Measurements from ENCODE around the gene RFC4.
"Not testable (repeated sequence)": the region's sequence is repeated elsewhere in the genome, so short reads cannot be mapped to it uniquely, and the experiment has no call there.

The RFC4 gene

DNA sequence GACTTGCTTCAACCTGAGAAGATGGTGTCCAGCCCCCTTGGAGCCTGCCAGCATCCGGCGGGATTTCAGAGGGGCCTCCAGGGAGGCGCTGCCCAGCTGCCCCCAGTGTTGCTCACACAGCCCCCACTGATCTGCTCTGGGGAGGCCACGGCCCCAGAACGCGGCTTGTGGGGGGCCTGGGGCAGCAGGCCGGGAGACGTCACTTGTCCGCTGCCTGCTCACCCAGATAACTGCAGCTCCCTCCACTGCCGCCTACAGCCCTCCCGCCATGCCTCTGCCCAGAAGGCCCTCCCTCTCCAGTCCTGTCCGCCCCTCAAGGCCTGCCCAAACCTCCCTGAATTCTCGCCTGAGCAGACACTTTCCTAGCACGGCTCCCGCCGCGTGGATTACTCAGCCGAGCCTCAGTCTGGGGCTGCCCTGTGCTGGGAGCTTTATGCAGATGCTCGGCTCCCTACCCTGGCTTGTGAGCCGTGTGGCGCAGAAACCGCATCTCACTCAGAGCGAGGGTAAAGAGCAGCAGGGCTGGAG lies 19.1 kb upstream of the RFC4 start:
- peak; percentile 30 to 59 (median 36) for DNase-seq (ENCODE audit: low read depth in 3 of 3)

- DNase-seq (ENCODE audit: low read depth in 3 of 3) = no peak
These were observed 18.3 kb upstream of the RFC4 start for GRCh38 chr3:186824430-186825139.

DNA sequence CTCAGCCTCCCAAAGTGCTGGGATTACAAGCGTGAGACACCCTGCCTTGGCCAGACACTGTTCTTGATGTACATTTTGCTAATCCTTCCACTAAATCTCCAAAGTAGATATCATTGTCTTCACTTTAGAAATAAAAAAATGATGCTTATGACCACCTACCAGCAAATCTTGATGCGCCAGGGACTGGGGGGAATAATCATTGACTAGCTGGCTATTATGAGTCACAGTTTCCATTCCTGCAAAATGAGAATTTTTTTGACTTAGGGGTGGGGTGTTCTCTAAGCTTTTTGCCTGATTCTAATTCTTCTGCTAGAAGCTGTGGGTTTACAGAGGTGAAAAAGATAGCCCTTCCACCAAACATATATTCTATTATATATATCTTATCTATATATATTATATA lies 17.1 kb upstream of the RFC4 start:
- no peak for DNase-seq (ENCODE audit: low read depth in 3 of 3)

DNA sequence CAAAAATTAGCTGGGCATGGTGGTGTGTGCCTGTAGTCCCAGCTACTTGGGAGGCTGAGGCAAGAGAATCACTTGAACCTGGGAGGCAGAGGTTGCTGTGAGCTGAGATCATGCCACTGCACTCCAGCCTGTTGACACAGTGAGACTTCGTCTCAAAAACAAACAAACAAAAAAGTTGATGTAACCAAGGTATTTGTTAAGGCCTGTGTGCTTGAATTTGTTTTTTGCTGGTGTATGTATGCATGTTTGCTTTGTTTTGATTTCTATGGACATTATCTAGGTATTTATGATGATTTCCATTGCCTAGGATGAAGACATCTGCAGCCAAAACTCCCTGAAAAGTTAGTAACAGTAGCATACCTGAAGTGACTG lies 16.1 kb upstream of the RFC4 start:
- not testable (repeated sequence) for DNase-seq (ENCODE audit: low read depth in 3 of 3)

- DNase-seq (ENCODE audit: low read depth in 3 of 3) = no peak
These were observed 15.4 kb upstream of the RFC4 start for GRCh38 chr3:186821429-186822387.

GRCh38 chr3:186818956-186819355 lies 12.7 kb upstream of the RFC4 start:
- DNase-seq (ENCODE audit: low read depth in 3 of 3) = no peak

DNA sequence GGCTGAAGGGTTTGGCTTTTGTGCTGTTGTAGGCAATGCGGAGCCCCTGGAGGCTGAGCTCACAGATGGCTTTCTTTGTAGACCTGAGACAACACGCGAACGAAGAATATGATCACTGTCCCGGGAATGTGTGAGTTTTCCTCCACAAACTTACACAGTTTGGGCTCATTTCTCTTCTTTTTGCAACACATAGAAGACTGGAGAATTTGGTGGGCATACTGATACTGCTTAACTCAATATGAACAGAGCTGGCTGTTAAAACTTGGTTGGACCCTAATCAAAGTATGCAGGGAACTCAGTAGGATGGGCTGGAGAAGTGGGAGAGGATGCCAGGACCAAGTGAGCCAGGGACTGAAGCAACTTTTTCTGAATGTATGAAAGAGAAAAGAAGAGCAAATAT lies 12.2 kb upstream of the RFC4 start:
- no peak for DNase-seq (ENCODE audit: low read depth in 3 of 3)

DNA sequence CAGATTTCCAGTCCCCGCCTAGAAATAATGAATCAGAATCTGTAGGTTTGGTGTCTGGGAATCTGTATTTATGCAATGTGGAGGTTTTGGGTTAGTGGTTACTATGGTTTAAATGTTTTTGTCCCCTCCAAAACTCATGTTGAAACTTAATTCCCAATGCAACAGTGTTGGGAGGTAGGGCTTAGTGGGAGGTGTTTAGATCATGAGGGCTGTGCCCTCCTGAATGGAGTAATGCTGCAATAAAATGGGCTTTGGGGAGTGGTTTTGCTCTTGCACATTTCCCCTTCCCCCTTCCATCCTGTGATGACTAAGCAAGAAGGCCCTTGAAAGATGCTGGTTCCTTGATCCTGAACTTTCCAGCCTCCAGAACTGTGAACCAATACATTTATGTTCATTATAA lies 9.2 kb upstream of the RFC4 start:
- DNase-seq (ENCODE audit: low read depth in 3 of 3) = no peak

GRCh38 chr3:186814100-186814499 lies 7.8 kb upstream of the RFC4 start:
- DNase-seq (ENCODE audit: low read depth in 3 of 3) = no peak

DNA sequence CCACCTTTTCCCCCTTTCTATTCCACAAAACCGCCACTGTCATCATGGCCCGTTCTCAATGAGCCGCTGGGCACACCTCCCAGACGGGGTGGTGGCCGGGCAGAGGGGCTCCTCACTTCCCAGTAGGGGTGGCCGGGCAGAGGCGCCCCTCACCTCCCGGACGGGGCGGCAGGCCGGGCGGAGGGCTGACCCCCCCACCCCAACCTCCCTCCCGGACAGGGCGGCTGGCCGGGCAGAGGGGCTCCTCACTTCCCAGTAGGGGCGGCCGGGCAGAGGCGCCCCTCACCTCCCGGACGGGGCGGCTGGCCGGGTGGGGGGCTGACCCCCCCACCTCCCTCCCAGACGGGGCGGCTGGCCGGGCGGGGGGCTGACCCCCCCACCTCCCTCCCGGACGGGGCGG lies 5.0 kb upstream of the RFC4 start:
- not testable (repeated sequence) for DNase-seq (ENCODE audit: low read depth in 3 of 3)

- no peak for DNase-seq (ENCODE audit: low read depth in 3 of 3)
These were observed 4.2 kb upstream of the RFC4 start for GRCh38 chr3:186810336-186810996.

DNA sequence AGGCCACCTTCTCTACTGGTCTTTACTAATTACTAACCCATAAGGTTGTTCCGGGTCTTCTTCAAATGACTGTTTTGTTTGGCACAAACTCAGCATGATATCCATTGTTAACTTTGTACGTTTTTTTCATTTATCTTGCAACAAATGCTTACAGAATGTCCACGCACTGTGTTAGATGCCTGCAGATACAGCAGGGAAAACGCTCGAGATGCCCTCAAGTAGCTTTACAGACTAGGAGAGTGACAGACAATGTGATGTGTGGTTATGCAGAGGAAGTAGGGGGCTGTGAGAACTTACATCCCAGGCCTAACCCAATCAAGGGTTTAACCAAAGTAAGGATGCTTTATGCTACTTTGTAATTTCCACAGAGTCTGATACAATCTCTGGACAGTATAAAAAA lies 949 bp upstream of the RFC4 start:
- DNase-seq (ENCODE audit: low read depth in 3 of 3) = no peak

DNA sequence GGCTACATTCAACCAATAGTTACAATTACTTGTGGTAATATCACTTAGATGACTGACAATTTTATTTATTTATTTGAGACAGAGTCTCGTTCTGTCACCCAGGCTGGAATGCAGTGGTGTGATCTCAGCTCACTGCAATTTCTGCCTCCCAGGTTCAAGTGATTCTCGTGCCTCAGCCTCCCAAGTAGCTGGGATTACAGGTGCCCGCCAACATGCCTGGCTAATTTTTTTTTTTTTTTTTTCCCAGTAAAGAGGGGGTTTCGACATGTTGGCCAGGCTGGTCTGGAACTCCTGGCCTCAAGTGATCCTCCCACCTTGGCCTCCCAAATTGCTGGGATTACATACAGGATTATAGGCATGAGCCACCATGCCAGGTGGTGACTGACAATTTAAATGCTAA lies 2.8 kb downstream of the RFC4 start:
- not testable (repeated sequence) for DNase-seq (ENCODE audit: low read depth in 3 of 3)

DNA sequence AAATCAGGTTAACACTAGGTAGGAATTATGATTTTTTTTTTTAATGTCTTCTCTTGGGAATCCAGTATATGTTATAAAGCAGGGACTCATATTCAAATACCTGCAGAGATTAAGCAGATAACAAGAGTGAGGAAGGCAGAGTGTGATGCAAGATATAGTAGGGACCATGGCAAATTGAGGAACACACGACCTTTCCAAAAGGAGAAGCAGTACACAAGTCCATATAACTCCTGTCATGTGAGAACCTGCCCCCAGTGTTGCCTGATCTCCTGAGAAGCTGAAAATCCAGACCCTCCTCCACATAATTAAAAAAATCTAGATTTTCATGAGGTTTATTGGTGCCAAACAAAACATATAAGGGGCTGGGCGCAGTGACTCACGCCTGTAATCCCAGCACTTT lies 3.6 kb downstream of the RFC4 start:
- DNase-seq (ENCODE audit: low read depth in 3 of 3) = no peak

DNA sequence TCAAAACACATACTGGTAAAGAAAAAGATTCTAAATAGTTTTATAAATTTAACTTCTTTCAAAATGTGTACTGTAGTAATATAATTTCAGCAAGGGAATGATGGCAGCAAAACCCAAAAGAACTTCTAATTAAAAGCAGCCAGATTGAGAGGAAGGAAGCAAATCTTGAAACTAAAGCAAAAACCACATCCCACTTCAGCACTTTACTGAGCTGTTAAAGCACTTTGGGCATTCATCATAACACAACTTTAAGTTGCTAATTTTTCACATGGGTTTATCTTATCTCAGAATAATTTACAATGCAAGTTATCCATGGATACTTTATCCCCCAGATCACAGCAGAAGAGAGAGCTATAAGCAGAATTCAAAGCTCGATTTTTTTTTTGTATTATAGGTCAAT lies 6.0 kb downstream of the RFC4 start:
- no peak for DNase-seq (ENCODE audit: low read depth in 3 of 3)

DNA sequence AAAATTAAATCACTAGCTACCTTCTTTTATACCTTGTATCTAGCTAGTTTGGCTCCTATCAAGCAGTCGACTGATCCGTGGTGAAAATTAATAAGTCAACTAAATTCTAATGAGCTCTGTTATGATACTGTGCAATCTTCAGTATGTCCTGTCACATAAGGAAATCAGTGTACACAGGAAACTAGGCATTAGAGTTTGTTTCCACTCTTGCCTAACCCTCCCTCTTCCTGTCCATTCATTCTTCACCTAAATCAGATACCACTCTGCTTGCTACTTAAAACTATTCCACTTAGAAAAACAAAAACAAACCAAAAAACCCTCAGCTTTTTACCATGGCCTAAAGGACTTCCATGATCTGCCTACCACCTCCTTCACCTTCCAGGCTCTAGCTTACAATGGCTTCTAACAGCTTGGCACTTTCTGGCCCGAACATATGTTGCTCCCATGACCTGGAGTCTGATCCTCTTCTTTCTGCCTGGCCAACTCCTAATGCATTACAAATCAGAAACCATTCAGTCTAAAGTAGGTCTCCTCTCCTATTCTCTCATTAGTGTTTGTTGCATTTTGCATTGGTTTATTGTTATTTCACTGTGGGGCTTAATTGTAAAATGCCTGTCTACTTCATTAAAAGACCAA lies 7.9 kb downstream of the RFC4 start:
- DNase-seq (ENCODE audit: low read depth in 3 of 3) = no peak

DNA sequence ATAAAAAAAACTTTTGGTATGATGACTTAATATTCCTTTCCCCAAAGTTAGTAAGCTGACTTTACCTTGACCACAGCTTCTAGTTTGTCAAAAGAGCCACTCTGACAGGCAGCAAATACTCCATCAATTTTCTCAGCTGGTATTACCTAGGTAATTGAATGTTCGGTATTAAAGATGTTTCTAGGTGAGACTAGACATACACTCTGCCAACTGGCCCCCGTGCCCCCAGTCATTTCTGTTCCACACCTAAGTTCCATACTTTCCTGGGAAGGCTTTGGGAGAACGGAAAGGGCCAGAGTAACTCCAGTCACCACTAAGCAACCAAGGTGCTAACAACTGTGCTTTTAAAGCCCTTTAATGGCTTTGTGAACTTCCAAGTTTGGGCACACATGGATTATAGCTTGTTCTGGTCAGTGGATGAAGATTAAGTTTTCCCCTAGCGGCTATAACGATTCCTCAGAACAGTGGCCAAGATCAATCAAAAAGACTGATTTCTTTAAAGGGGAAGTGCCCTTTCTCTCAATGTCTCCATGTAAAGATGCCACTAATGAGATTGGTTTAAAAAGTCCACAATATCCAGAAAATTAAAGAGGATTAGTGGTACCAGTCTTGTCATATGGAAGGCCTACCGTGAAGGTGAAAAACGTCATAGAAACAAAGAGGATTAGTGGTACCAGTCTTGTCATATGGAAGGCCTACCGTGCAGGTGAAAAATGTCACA lies 15.9 kb downstream of the RFC4 start:
- DNase-seq (ENCODE audit: low read depth in 3 of 3) = no peak

GRCh38 chr3:186789554-186790260 lies 16.6 kb downstream of the RFC4 start:
- no peak for DNase-seq (ENCODE audit: low read depth in 3 of 3)

- DNase-seq (ENCODE audit: low read depth in 3 of 3) = no peak
These were observed 17.6 kb downstream of the RFC4 start for GRCh38 chr3:186788482-186789370.
